ENCODE results near the gene HSPB9.

- TF ChIP-seq CTCF (IDR thresholded peaks at IDR 0.05; ENCODE audit: poor library complexity, severe bottlenecking) (peak; percentile 49), EZH2 (IDR thresholded peaks at IDR 0.05; ENCODE audit: borderline replicate concordance, insufficient read depth, low read length, poor library complexity, severe bottlenecking) (no peak), MXI1 (conservative IDR thresholded peaks at IDR 0.05; ENCODE audit: poor library complexity, severe bottlenecking) (no peak), EP300 (conservative IDR thresholded peaks at IDR 0.05; ENCODE audit: poor library complexity, severe bottlenecking) (no peak)
Measured at GRCh38 chr17:42101513-42102292, 20.9 kb upstream of the HSPB9 start.

Data from neural cell (in vitro differentiated cells).